HFFc6 (cell line): ENCODE data around the gene AUTS2. TPM values are rescaled to one million over a fixed set of nuclear protein-coding genes. Genes with fewer than 3 reads are reported as not detected.

Experiments used
- DNase-seq: peaks from one replicate; pipeline ENCODE4 v3.0.0-alpha.2; 2018
- H3K27ac Mint-ChIP-seq: 2 replicates; pipeline ENCODE4 v1.8.0; 2020; ENCODE audit warnings: mild to moderate bottlenecking, mixed read lengths
- H3K27me3 Mint-ChIP-seq: 2 replicates; pipeline ENCODE4 v1.8.0; 2021; ENCODE audit warnings: mild to moderate bottlenecking, moderate library complexity, mixed read lengths; ENCODE audit not compliant: insufficient read depth
- H3K36me3 Mint-ChIP-seq: 2 replicates; pipeline ENCODE4 v1.8.0; 2021; ENCODE audit warnings: low read depth, mixed read lengths
- H3K4me1 Mint-ChIP-seq: 2 replicates; pipeline ENCODE4 v1.8.0; 2020; ENCODE audit warnings: low read depth, mixed read lengths
- H3K4me3 Mint-ChIP-seq: 2 replicates; pipeline ENCODE4 v1.8.0; 2020; ENCODE audit warnings: mild to moderate bottlenecking, moderate library complexity, mixed read lengths
- H3K9me3 Mint-ChIP-seq: 2 replicates; pipeline ENCODE4 v1.8.0; 2020; ENCODE audit warnings: mild to moderate bottlenecking, mixed read lengths
- total RNA-seq, 6 experiments: library from RNA; stranded (reverse); fragmentation: NEBNext Ultra II Directional; extraction: Animal tissue kit (Norgen Biotek cat#: 25700); gene quantifications; 2 replicates in 1 of 6; 3 replicates in 5 of 6; pipeline ENCODE4 v1.2.3, GENCODE V29; 2021
- TF ChIP-seq, protein P1 (sequence below): fragments of 200-600 bp; sonication (generic); IDR thresholded peaks from 2 replicates; pipeline ENCODE4 v1.5.0; 2021; ENCODE audit warnings: antibody characterized with exemption, mild to moderate bottlenecking

The AUTS2 gene
- total RNA-seq, 6 experiments from 2014 or later, result 0.02 to 0.19 (median 0.16) TPM; not detected in 2

GRCh38 chr7:70487886-70488285 lies 889.6 kb downstream of the AUTS2 start:
- peaks cover 36% of the 10 kb centered on the region for H3K9me3 Mint-ChIP-seq
- TF ChIP-seq, protein P1, sequence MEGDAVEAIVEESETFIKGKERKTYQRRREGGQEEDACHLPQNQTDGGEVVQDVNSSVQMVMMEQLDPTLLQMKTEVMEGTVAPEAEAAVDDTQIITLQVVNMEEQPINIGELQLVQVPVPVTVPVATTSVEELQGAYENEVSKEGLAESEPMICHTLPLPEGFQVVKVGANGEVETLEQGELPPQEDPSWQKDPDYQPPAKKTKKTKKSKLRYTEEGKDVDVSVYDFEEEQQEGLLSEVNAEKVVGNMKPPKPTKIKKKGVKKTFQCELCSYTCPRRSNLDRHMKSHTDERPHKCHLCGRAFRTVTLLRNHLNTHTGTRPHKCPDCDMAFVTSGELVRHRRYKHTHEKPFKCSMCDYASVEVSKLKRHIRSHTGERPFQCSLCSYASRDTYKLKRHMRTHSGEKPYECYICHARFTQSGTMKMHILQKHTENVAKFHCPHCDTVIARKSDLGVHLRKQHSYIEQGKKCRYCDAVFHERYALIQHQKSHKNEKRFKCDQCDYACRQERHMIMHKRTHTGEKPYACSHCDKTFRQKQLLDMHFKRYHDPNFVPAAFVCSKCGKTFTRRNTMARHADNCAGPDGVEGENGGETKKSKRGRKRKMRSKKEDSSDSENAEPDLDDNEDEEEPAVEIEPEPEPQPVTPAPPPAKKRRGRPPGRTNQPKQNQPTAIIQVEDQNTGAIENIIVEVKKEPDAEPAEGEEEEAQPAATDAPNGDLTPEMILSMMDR, result no peak
- no peak overlapping the region for H3K4me3 Mint-ChIP-seq
- no peak for DNase-seq
- no peak overlapping the region for H3K27ac Mint-ChIP-seq
- no peaks in the 10 kb centered on the region for H3K4me1 Mint-ChIP-seq
- H3K27me3 Mint-ChIP-seq, result peaks cover 2% of the 10 kb centered on the region; the same call in 1 of the 2 replicates
- H3K36me3 Mint-ChIP-seq, result no peaks in the 10 kb centered on the region

- TF ChIP-seq, protein P1, result no peak
- H3K9me3 Mint-ChIP-seq, result peaks cover 32% of the 10 kb centered on the region
- H3K4me1 Mint-ChIP-seq, result no peaks in the 10 kb centered on the region
- no peaks in the 10 kb centered on the region for H3K36me3 Mint-ChIP-seq
- no peak overlapping the region for H3K4me3 Mint-ChIP-seq
- peaks cover 2% of the 10 kb centered on the region; the same call in 1 of the 2 replicates for H3K27me3 Mint-ChIP-seq
- H3K27ac Mint-ChIP-seq, result no peak overlapping the region
- DNase-seq, result no peak
Measured at GRCh38 chr7:70489813-70490212, 891.5 kb downstream of the AUTS2 start.

- Mint-ChIP-seq H3K4me3 (no peak overlapping the region), H3K36me3 (no peaks in the 10 kb centered on the region), H3K4me1 (no peaks in the 10 kb centered on the region), H3K27me3 (peaks cover 2% of the 10 kb centered on the region; the same call in 1 of the 2 replicates), H3K9me3 (peaks cover 15% of the 10 kb centered on the region), H3K27ac (no peak overlapping the region)
- TF ChIP-seq, protein P1, result no peak
- no peak for DNase-seq
Measured at GRCh38 chr7:70492625-70493024, 894.4 kb downstream of the AUTS2 start.

- no peaks in the 10 kb centered on the region for H3K36me3 Mint-ChIP-seq
- no peak overlapping the region for H3K4me3 Mint-ChIP-seq
- no peaks in the 10 kb centered on the region for H3K4me1 Mint-ChIP-seq
- no peaks in the 10 kb centered on the region; the same call in 1 of the 2 replicates for H3K27me3 Mint-ChIP-seq
- peaks cover 5% of the 10 kb centered on the region for H3K9me3 Mint-ChIP-seq
- TF ChIP-seq, protein P1, result no peak
- DNase-seq, result no peak
- H3K27ac Mint-ChIP-seq, result no peak overlapping the region
Measured at GRCh38 chr7:70494225-70495032, 896.2 kb downstream of the AUTS2 start.

- DNase-seq, result no peak
- H3K36me3 Mint-ChIP-seq, result no peaks in the 10 kb centered on the region
- no peak overlapping the region for H3K4me3 Mint-ChIP-seq
- TF ChIP-seq, protein P1, result no peak
- peaks cover 3% of the 10 kb centered on the region; the same call in 1 of the 2 replicates for H3K9me3 Mint-ChIP-seq
- H3K4me1 Mint-ChIP-seq, result no peaks in the 10 kb centered on the region
- H3K27me3 Mint-ChIP-seq, result no peaks in the 10 kb centered on the region; the same call in 1 of the 2 replicates
- no peak overlapping the region for H3K27ac Mint-ChIP-seq
Measured at GRCh38 chr7:70495033-70495376, 896.7 kb downstream of the AUTS2 start.
